GM18951 (cell line): ENCODE measurements around the gene CPB1.

Source experiments
- POLR2A ChIP-seq: IDR thresholded peaks from 4 replicates; pipeline ENCODE4 v1.6.1; 2011; ENCODE audit warnings: mild to moderate bottlenecking; ENCODE audit not compliant: insufficient read length, insufficient read depth; ENCODE audit errors: extremely low read depth
- in situ Hi-C: fragments of 300-500 bp; cut with MboI; formaldehyde crosslinking; loops from one replicate; pipeline ENCODE4 v1.12.0; 2022; ENCODE audit warnings: low sequenced_read_pairs, mixed read lengths, inconsistent platforms; ENCODE audit not compliant: unreplicated experiment

The CPB1 gene

GRCh38 chr3:148852271-148852992, 24.8 kb downstream of the CPB1 start:
- in situ Hi-C loops: no loop called here
- TF ChIP-seq POLR2A: no peak

- in situ Hi-C loops: no loop called here
- no peak for TF ChIP-seq POLR2A
These were observed 25.5 kb downstream of the CPB1 start for GRCh38 chr3:148853076-148853475.

GRCh38 chr3:148854061-148854460, 26.4 kb downstream of the CPB1 start:
- in situ Hi-C loops: no loop called here
- no peak for TF ChIP-seq POLR2A

- in situ Hi-C loops: no loop called here
These were observed 28.8 kb downstream of the CPB1 start for GRCh38 chr3:148856384-148856783.

GRCh38 chr3:148857316-148857715, 29.7 kb downstream of the CPB1 start:
- TF ChIP-seq POLR2A: no peak
- in situ Hi-C loops: no loop called here

More at GRCh38 chr3:148856384-148856783, 28.8 kb downstream of the CPB1 start:
- no peak for TF ChIP-seq POLR2A

- in situ Hi-C loops: loop anchor here (10.0 kb wide), 1 partner anchor 83 kb away; no protein-coding TSS in a partner anchor
- TF ChIP-seq POLR2A: no peak
These were observed 33.8 kb downstream of the CPB1 start for GRCh38 chr3:148861277-148861869.

- in situ Hi-C loops: loop anchor here (10.0 kb wide), 1 partner anchor 82 kb away; no protein-coding TSS in a partner anchor
- TF ChIP-seq POLR2A: no peak
These were observed 35.7 kb downstream of the CPB1 start for GRCh38 chr3:148863297-148863696.

- in situ Hi-C loops: loop anchor here (10.0 kb wide), 1 partner anchor 81 kb away; no protein-coding TSS in a partner anchor
- no peak for TF ChIP-seq POLR2A
These were observed 36.2 kb downstream of the CPB1 start for GRCh38 chr3:148863814-148864213.

- no peak for TF ChIP-seq POLR2A
- in situ Hi-C loops: loop anchor here (10.0 kb wide), 1 partner anchor 80 kb away; no protein-coding TSS in a partner anchor
These were observed 37.4 kb downstream of the CPB1 start, which contains the start of gene CPA3 for GRCh38 chr3:148865049-148865448. TSS of gene CPA3 (plus strand) at chr3:148865296. CDS start at chr3:148865308, 12 bp downstream.

GRCh38 chr3:148866261-148866660, 38.6 kb downstream of the CPB1 start:
- in situ Hi-C loops: loop anchor here (10.0 kb wide), 1 partner anchor 79 kb away; no protein-coding TSS in a partner anchor
- no peak for TF ChIP-seq POLR2A

- in situ Hi-C loops: no loop called here
- TF ChIP-seq POLR2A: no peak
These were observed 45.8 kb downstream of the CPB1 start for GRCh38 chr3:148873270-148873927.

GRCh38 chr3:148873977-148874376, 46.4 kb downstream of the CPB1 start:
- no peak for TF ChIP-seq POLR2A

GRCh38 chr3:148878095-148878494, 50.5 kb downstream of the CPB1 start:
- in situ Hi-C loops: no loop called here
- TF ChIP-seq POLR2A: no peak

More at GRCh38 chr3:148873977-148874376, 46.4 kb downstream of the CPB1 start:
- in situ Hi-C loops: no loop called here

- in situ Hi-C loops: no loop called here
- TF ChIP-seq POLR2A: no peak
These were observed 51.6 kb downstream of the CPB1 start for GRCh38 chr3:148879256-148879655.

GRCh38 chr3:148880681-148881080, 53.1 kb downstream of the CPB1 start:
- in situ Hi-C loops: no loop called here
- TF ChIP-seq POLR2A: no peak
